ENCODE data around the gene BTBD3.

Gene BTBD3

DNA sequence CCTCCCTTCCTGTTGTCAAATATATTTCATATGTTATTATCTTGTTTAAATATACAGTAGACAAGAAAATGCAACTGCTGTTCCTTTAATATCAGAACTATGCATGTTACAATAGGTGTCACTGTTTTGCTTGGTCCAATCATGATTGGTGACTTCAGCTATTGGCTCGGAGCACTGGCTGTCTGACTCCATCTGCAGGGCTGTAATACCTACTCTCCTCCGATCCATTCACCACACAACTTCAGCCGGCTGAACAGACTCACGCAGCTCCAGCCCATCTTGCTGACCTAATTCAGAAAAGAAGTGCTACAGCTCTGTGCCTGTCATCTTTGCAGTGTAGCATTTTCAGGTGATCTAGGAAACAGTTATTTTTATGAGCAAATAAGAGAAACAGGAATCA, at the start of gene BTBD3:
BTBD3 (plus strand) TSS at position 231 of the 400 bp plus-strand sequence. CDS start 383 bp downstream, outside the sequence.
- Histone ChIP-seq H3K27ac (0 out of 22 replicates have a peak within 1 kb of the TSS, but pooled peaks of 1 of the 11 experiments have one; percentile 11), H3K4me3 (peak within 1 kb of the TSS in 2 of 10 experiments; percentile 8 to 21; a peak in 1 of 20 replicates), H3K9ac (peak within 1 kb of the TSS in 2 of 11 experiments; percentile 3 to 18; a peak in 2 of 22 replicates), H3K27me3 (no peaks in the 10 kb centered on the region), H3K36me3 (peaks cover 3 to 31% (median 17%) of the 10 kb centered on the region in 11 experiments), H3K4me1 (peaks cover 14 to 28% (median 20%) of the 10 kb centered on the region in 10 experiments; a peak in 19 of 20 replicates), H4K20me1 (peaks cover 0 to 62% (median under 1%) of the 10 kb centered on the region in 11 experiments; a peak in 9 of 22 replicates), H3K4me2 (peak within 1 kb of the TSS; percentile 15 to 70 (median 55); a peak in 21 of 22 replicates), H3K9me3 (replicated peaks in 1 of 11) (peaks cover 0 to 3% (median 2%) of the 10 kb centered on the region in 11 experiments; a peak in 7 of 22 replicates)
- no peak for TF ChIP-seq Cebpa-rat (IDR thresholded peaks at IDR 0.05)

DNA sequence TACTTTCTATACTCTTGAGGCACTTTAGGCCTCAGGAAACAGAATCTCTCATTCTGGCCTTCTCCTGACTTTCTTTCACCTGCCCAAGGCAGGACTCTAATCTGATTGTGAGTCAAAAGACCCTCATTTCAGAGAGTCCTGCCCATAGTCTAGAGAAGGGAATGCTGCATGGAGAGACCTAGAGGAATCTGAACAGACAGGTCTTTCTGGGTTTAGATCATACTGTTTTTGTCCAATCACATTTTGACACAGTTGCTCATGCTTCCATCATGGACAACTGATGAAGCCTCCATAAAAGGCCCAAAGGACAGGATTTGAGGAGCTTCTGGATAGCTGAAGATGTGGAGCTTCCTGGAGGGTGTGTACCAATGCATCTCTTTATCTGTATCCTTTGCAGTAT, 48.1 kb upstream of the BTBD3 start:
- no peak overlapping the region for H3K9ac ChIP-seq
- TF ChIP-seq Cebpa-rat (IDR thresholded peaks at IDR 0.05) = no peak

DNA sequence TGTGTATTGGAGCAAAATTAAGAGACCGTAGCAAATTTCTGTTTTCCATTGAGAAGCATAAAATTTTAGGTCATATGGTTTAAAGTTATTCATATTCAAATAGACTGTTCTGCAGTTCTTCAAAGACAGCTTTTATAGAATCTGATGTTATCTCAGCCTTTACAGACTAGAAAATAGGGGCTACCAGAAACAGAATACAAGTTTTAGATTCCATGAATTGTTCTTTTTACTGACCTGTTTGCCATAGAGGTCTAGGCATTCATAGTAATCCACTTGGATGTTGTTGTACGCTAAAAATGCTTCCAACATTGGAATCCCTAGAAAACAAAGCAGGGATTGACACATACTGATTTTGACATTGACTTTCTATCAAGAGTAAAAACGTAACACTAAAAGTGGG, 47.3 kb upstream of the BTBD3 start:
- no peak overlapping the region for H3K4me2 ChIP-seq
- no peak overlapping the region for H3K4me3 ChIP-seq
- H3K9ac ChIP-seq = no peak overlapping the region
- TF ChIP-seq Cebpa-rat (IDR thresholded peaks at IDR 0.05) = no peak
- no peaks in the 10 kb centered on the region for H4K20me1 ChIP-seq
- no peak overlapping the region for H3K27ac ChIP-seq
- no peaks in the 10 kb centered on the region for H3K4me1 ChIP-seq
- no peaks in the 10 kb centered on the region for H3K27me3 ChIP-seq
- H3K9me3 ChIP-seq (replicated peaks in 1 of 11) = no peaks in the 10 kb centered on the region
- no peaks in the 10 kb centered on the region for H3K36me3 ChIP-seq

More for the DNA sequence above, 48.1 kb upstream of the BTBD3 start:
- Histone ChIP-seq H3K4me3 (no peak overlapping the region), H3K4me1 (no peaks in the 10 kb centered on the region), H4K20me1 (no peaks in the 10 kb centered on the region), H3K27me3 (no peaks in the 10 kb centered on the region), H3K36me3 (no peaks in the 10 kb centered on the region), H3K4me2 (no peak overlapping the region), H3K9me3 (replicated peaks in 1 of 11) (no peaks in the 10 kb centered on the region), H3K27ac (no peak overlapping the region)

DNA sequence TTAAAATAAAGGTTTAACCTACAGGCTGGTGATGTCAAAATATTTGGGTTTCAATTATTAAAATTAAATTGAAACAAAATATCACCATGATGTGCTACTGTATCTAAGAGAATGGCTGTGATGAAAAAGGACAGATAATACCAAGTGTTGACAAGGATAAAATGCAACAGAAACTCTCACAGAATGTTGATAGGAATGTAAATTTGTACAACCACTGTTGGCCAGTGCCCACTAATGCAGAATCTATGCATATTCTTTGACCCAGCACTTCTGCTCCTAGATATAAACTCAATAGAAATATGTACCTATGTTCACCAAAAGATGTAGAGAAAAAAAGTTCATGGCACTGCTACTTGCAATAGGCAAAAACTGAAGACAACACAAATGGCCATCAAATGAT, 41.1 kb upstream of the BTBD3 start:
- H3K9me3 ChIP-seq (replicated peaks in 1 of 11) = peaks cover 0 to 7% (median 0%) of the 10 kb centered on the region in 11 experiments; a peak in 8 of 22 replicates
- no peaks in the 10 kb centered on the region for H3K27me3 ChIP-seq
- no peak overlapping the region for H3K9ac ChIP-seq
- H3K4me1 ChIP-seq = peaks cover 0 to 4% (median 0%) of the 10 kb centered on the region in 10 experiments; a peak in 1 of 20 replicates
- no peak overlapping the region for H3K4me2 ChIP-seq
- no peaks in the 10 kb centered on the region for H4K20me1 ChIP-seq
- no peak overlapping the region for H3K27ac ChIP-seq
- TF ChIP-seq Cebpa-rat (IDR thresholded peaks at IDR 0.05) = no peak
- H3K36me3 ChIP-seq = no peaks in the 10 kb centered on the region
- no peak overlapping the region for H3K4me3 ChIP-seq

DNA sequence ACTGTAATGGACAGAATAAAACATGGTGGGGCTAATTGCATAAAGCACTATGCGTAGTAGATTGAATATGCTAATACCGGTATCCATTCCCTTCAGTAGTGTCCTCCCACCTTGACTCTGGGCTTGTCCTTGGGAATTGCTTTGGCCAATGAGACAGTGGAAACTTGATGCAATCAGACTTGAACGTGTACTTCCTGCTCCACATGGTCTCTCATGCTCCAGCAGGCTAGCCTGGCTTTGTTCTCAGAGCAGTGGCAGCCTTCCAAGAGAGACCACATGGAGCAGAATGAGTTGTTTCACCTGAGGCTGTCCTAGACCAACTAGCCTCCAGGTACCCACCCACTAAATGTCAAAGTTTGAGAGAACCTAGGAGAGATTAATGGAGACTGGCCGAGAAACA, 37.0 kb upstream of the BTBD3 start:
- peaks cover 0 to 7% (median 0%) of the 10 kb centered on the region in 11 experiments; a peak in 8 of 22 replicates for H3K9me3 ChIP-seq (replicated peaks in 1 of 11)
- no peaks in the 10 kb centered on the region for H3K36me3 ChIP-seq
- no peaks in the 10 kb centered on the region for H3K27me3 ChIP-seq
- H3K9ac ChIP-seq = no peak overlapping the region
- H3K27ac ChIP-seq = no peak overlapping the region
- no peak overlapping the region for H3K4me2 ChIP-seq
- H3K4me1 ChIP-seq = peaks cover 0 to 4% (median 0%) of the 10 kb centered on the region in 10 experiments; a peak in 1 of 20 replicates
- H3K4me3 ChIP-seq = no peak overlapping the region
- H4K20me1 ChIP-seq = no peaks in the 10 kb centered on the region
- no peak for TF ChIP-seq Cebpa-rat (IDR thresholded peaks at IDR 0.05)

DNA sequence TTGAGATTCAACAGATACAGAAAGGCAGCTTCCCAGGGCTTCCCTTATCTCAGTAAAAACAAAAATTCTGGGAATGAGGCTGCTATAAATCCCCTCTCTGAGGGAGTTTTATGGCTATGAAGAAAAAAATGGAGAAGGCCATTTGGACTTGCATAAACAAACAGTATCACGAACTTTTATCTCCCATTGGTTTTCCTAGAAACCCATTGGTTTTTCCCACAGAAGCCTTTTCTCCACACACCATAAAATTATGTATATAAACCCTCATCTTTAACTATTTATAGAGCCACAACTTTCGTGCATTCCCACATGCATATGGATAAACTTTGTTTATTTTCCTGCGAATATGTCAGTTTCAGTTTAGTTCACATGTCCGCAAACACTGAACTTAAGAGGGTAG, 36.2 kb upstream of the BTBD3 start:
- Histone ChIP-seq H3K4me2 (no peak overlapping the region), H3K36me3 (no peaks in the 10 kb centered on the region), H3K9ac (no peak overlapping the region), H3K27me3 (no peaks in the 10 kb centered on the region), H3K27ac (no peak overlapping the region), H3K4me1 (peaks cover 0 to 4% (median 0%) of the 10 kb centered on the region in 10 experiments; a peak in 1 of 20 replicates), H3K4me3 (no peak overlapping the region), H3K9me3 (replicated peaks in 1 of 11) (peaks cover 0 to 7% (median 0%) of the 10 kb centered on the region in 11 experiments; a peak in 8 of 22 replicates), H4K20me1 (no peaks in the 10 kb centered on the region)
- TF ChIP-seq Cebpa-rat (IDR thresholded peaks at IDR 0.05) = no peak

DNA sequence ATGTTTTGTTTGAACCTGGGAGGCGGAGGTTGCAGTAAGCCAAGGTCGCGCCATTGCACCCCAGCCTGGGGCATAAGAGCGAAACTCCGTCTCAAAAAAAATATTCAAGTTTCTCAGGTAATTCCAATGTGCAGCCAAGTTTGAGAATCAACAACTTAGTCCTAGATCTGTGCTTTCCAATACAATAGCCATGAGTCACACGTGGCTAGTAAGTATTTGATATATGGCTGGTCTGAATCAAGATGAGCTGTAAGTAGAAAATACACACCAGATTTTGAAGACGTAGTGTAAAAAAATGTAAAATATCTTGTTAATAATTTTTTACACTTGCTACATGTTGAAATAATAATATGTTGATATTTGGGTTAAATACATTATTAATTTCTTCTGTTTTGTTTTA, 35.0 kb upstream of the BTBD3 start:
- H3K4me1 ChIP-seq = peaks cover 0 to 4% (median 0%) of the 10 kb centered on the region in 10 experiments; a peak in 1 of 20 replicates
- H3K9ac ChIP-seq = no peak overlapping the region
- H3K4me2 ChIP-seq = no peak overlapping the region
- H4K20me1 ChIP-seq = no peaks in the 10 kb centered on the region
- H3K9me3 ChIP-seq (replicated peaks in 1 of 11) = peaks cover 0 to 7% (median 0%) of the 10 kb centered on the region in 11 experiments; a peak in 8 of 22 replicates
- TF ChIP-seq Cebpa-rat (IDR thresholded peaks at IDR 0.05) = no peak
- no peak overlapping the region for H3K4me3 ChIP-seq
- no peaks in the 10 kb centered on the region for H3K36me3 ChIP-seq
- no peak overlapping the region for H3K27ac ChIP-seq
- no peaks in the 10 kb centered on the region for H3K27me3 ChIP-seq

DNA sequence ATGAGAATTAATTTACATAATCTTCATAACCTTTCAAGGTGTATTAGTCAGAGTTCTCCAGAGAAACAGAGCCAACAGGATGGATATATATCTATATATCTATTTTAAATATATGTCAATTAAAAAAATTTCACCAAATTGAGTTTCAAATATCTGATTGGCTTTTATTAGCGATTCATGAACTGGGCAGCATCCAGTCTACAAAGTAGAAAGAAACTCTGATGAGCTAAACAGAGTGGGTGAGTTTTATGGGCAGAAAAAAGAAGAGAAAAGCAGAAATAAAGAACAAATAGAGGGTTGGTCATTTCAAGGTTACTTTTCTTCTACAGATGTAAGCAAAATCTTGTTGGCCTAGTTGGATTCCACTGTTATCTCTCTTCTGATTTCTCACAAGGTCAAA, 29.0 kb upstream of the BTBD3 start:
- no peak overlapping the region for H3K4me3 ChIP-seq
- H3K27ac ChIP-seq = no peak overlapping the region
- TF ChIP-seq Cebpa-rat (IDR thresholded peaks at IDR 0.05) = no peak

DNA sequence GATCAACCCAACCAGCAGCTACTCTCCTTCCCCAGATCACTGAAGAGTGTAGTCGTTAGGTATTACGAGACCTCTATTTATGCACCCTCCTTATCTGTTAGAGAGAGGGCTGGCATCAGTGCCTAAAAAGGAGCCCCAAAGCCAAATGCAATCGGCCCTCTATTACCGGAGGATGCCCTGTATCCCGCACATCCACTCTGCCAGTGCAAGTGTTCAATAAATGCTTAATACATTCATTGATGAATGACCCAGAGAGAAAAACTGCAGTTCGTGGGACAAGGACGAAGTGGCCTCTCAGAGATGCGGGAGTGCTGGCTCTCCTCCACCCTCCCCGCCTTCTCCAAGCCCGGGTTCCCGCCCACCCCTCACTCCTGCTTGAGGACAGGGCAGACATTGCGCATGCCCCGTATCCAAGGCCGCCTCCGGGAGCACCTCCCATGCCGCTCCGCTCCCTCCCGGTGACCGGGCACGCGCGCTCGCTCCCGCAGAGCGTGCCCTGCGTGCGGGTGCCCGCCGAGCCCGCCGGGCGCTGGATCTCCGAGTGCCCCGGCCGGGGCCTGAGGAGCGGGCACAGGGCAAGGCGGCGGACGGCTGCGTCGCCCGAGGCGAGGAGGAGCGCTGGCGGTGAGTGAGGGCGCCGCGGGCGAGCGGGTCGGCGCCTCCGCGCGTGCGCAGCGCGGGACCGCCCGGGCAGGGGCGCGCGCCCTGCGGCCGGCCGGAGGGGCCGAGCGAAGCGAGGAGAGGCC, 27.2 kb upstream of the BTBD3 start:
- Histone ChIP-seq H3K4me2 (peak overlapping the region; percentile 77 to 98 (median 86)), H3K27ac (peak overlapping the region; percentile 76 to 94 (median 91)), H3K9ac (peak overlapping the region; percentile 87 to 94 (median 91))

More for the DNA sequence above, 29.0 kb upstream of the BTBD3 start:
- Histone ChIP-seq H3K9ac (no peak overlapping the region), H3K9me3 (replicated peaks in 1 of 11) (no peaks in the 10 kb centered on the region), H3K36me3 (no peaks in the 10 kb centered on the region), H3K4me1 (peaks cover 10 to 20% (median 13%) of the 10 kb centered on the region in 10 experiments), H3K27me3 (no peaks in the 10 kb centered on the region), H3K4me2 (no peak overlapping the region), H4K20me1 (peaks cover 0 to 21% (median 0%) of the 10 kb centered on the region in 11 experiments; a peak in 5 of 22 replicates)

More for the DNA sequence above, 27.2 kb upstream of the BTBD3 start:
- Histone ChIP-seq H4K20me1 (peaks cover 0 to 29% (median 0%) of the 10 kb centered on the region in 11 experiments; a peak in 5 of 22 replicates), H3K4me1 (peaks cover 10 to 21% (median 13%) of the 10 kb centered on the region in 10 experiments), H3K36me3 (0 out of 22 replicates have a peak, but pooled peaks cover 0 to 6% (median 0%) of the 10 kb centered on the region in 11 experiments), H3K9me3 (replicated peaks in 1 of 11) (peaks cover 0 to 7% (median 0%) of the 10 kb centered on the region in 11 experiments; a peak in 5 of 22 replicates), H3K4me3 (peak overlapping the region; percentile 80 to 90 (median 87)), H3K27me3 (no peaks in the 10 kb centered on the region)
- no peak for TF ChIP-seq Cebpa-rat (IDR thresholded peaks at IDR 0.05)
